Measurements from ENCODE around the gene TLR8. TPM values are rescaled to one million over a fixed set of nuclear protein-coding genes. Genes with fewer than 3 reads are reported as not detected.
"Not testable (repeated sequence)": the region's sequence is repeated elsewhere in the genome, so short reads cannot be mapped to it uniquely, and the experiment has no call there.

TLR8 gene
- polyA plus RNA-seq, 3 donors from 2014 or later = 0.04 to 3.6 (median 0.68) TPM

DNA sequence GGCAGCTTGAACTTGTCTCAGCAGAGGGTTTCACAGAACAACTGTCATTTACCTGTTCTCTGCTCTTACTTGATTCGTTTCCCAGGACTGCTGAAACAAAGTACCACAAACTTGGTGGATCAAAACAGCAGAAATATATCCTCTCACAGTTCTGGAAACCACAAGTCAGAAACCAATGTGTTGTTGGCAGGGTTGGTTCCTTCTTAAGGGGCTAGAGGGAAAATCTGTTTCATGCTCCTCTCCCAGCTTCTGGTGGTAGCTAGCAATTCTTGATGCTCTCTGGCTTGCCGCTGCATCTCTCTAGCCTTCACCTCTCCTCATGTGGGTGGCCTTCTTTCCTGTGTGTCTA lies 4.7 kb downstream of the TLR8 start:
- Mint-ChIP-seq H3K36me3 (no peaks in the 10 kb centered on the region), H3K27ac (no peak overlapping the region), H3K27me3 (ENCODE audit: low read depth in 3 of 3) (peaks cover 0 to 4% (median 1%) of the 10 kb centered on the region in 3 donors), H3K9me3 (no peaks in the 10 kb centered on the region), H3K4me3 (no peak overlapping the region), H3K4me1 (peaks cover 2 to 5% of the 10 kb centered on the region in 2 donors)
- no peak for DNase-seq

- DNase-seq = no peak
Observed at GRCh38 chrX:12912791-12913482, 6.5 kb downstream of the TLR8 start.

DNA sequence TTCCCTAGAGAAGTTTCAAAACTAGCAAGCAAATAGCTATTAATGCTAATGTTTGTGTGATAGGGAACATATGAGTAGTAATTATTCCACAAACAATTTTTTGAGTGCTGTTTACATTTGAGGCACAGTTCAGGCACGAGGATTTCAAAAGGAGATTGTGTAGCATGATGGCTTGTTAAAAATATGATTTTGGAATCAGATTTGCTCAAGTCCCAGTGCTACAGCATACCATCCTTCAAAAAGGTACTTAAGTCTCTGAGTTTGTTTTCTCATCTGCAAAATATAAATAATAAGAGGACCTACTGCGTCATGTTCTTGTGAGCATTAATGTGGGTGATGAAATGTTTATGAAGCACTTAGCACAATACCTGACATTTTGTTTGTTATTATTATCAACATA lies 11.3 kb downstream of the TLR8 start:
- no peak overlapping the region for H3K4me3 Mint-ChIP-seq
- no peak overlapping the region for H3K27ac Mint-ChIP-seq
- peaks cover 0 to 16% (median 4%) of the 10 kb centered on the region in 3 donors for H3K27me3 Mint-ChIP-seq (ENCODE audit: low read depth in 3 of 3)
- H3K9me3 Mint-ChIP-seq = no peaks in the 10 kb centered on the region
- H3K4me1 Mint-ChIP-seq = no peaks in the 10 kb centered on the region
- H3K36me3 Mint-ChIP-seq = no peaks in the 10 kb centered on the region
- no peak for DNase-seq

More at GRCh38 chrX:12912791-12913482, 6.5 kb downstream of the TLR8 start:
- no peaks in the 10 kb centered on the region for H3K9me3 Mint-ChIP-seq
- peaks cover 2 to 5% of the 10 kb centered on the region in 2 donors for H3K4me1 Mint-ChIP-seq
- peaks cover 0 to 10% (median 1%) of the 10 kb centered on the region in 3 donors for H3K27me3 Mint-ChIP-seq (ENCODE audit: low read depth in 3 of 3)
- H3K36me3 Mint-ChIP-seq = no peaks in the 10 kb centered on the region
- H3K27ac Mint-ChIP-seq = no peak overlapping the region
- no peak overlapping the region for H3K4me3 Mint-ChIP-seq

DNA sequence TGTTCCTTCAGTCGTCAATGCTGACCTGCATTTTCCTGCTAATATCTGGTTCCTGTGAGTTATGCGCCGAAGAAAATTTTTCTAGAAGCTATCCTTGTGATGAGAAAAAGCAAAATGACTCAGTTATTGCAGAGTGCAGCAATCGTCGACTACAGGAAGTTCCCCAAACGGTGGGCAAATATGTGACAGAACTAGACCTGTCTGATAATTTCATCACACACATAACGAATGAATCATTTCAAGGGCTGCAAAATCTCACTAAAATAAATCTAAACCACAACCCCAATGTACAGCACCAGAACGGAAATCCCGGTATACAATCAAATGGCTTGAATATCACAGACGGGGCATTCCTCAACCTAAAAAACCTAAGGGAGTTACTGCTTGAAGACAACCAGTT lies 12.6 kb downstream of the TLR8 start:
- DNase-seq = peak in 1 of 3 donors; percentile 3
- no peaks in the 10 kb centered on the region for H3K4me1 Mint-ChIP-seq
- H3K9me3 Mint-ChIP-seq = no peaks in the 10 kb centered on the region
- H3K27ac Mint-ChIP-seq = no peak overlapping the region
- H3K27me3 Mint-ChIP-seq (ENCODE audit: low read depth in 3 of 3) = peaks cover 0 to 16% (median 4%) of the 10 kb centered on the region in 3 donors
- no peaks in the 10 kb centered on the region for H3K36me3 Mint-ChIP-seq
- no peak overlapping the region for H3K4me3 Mint-ChIP-seq

- Mint-ChIP-seq H3K9me3 (no peaks in the 10 kb centered on the region), H3K27ac (no peak overlapping the region), H3K4me1 (no peaks in the 10 kb centered on the region), H3K27me3 (ENCODE audit: low read depth in 3 of 3) (peaks cover 0 to 16% (median 4%) of the 10 kb centered on the region in 3 donors), H3K4me3 (no peak overlapping the region), H3K36me3 (no peaks in the 10 kb centered on the region)
- no peak for DNase-seq
Observed at GRCh38 chrX:12919620-12920019, 13.2 kb downstream of the TLR8 start.

- DNase-seq = no peak
- H3K4me1 Mint-ChIP-seq = no peaks in the 10 kb centered on the region
- H3K9me3 Mint-ChIP-seq = peaks cover 0 to 2% (median 0%) of the 10 kb centered on the region in 6 donors
- H3K36me3 Mint-ChIP-seq = no peaks in the 10 kb centered on the region
- H3K4me3 Mint-ChIP-seq = no peak overlapping the region
- H3K27ac Mint-ChIP-seq = no peak overlapping the region
- peaks cover 0 to 17% (median 4%) of the 10 kb centered on the region in 3 donors for H3K27me3 Mint-ChIP-seq (ENCODE audit: low read depth in 3 of 3)
Observed at GRCh38 chrX:12920990-12921389, 14.6 kb downstream of the TLR8 start.

DNA sequence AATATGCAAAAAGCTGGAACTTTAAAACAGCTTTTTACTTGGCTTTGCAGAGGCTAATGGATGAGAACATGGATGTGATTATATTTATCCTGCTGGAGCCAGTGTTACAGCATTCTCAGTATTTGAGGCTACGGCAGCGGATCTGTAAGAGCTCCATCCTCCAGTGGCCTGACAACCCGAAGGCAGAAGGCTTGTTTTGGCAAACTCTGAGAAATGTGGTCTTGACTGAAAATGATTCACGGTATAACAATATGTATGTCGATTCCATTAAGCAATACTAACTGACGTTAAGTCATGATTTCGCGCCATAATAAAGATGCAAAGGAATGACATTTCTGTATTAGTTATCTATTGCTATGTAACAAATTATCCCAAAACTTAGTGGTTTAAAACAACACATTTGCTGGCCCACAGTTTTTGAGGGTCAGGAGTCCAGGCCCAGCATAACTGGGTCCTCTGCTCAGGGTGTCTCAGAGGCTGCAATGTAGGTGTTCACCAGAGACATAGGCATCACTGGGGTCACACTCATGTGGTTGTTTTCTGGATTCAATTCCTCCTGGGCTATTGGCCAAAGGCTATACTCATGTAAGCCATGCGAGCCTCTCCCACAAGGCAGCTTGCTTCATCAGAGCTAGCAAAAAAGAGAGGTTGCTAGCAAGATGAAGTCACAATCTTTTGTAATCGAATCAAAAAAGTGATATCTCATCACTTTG lies 15.6 kb downstream of the TLR8 start:
- no peaks in the 10 kb centered on the region for H3K4me1 Mint-ChIP-seq
- H3K27ac Mint-ChIP-seq = no peak overlapping the region
- no peak overlapping the region for H3K4me3 Mint-ChIP-seq
- DNase-seq = no peak
- peaks cover 0 to 2% (median 0%) of the 10 kb centered on the region in 6 donors for H3K9me3 Mint-ChIP-seq
- peaks cover 0 to 14% (median 4%) of the 10 kb centered on the region in 3 donors for H3K27me3 Mint-ChIP-seq (ENCODE audit: low read depth in 3 of 3)
- H3K36me3 Mint-ChIP-seq = no peaks in the 10 kb centered on the region

DNA sequence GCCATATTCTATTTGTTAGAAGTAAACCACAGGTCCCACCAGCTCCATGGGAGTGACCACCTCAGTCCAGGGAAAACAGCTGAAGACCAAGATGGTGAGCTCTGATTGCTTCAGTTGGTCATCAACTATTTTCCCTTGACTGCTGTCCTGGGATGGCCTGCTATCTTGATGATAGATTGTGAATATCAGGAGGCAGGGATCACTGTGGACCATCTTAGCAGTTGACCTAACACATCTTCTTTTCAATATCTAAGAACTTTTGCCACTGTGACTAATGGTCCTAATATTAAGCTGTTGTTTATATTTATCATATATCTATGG lies 16.1 kb downstream of the TLR8 start:
- Mint-ChIP-seq H3K36me3 (no peaks in the 10 kb centered on the region), H3K4me3 (no peak overlapping the region), H3K9me3 (peaks cover 0 to 2% (median 0%) of the 10 kb centered on the region in 6 donors), H3K27me3 (ENCODE audit: low read depth in 3 of 3) (peaks cover 0 to 11% (median 4%) of the 10 kb centered on the region in 3 donors), H3K4me1 (no peaks in the 10 kb centered on the region), H3K27ac (no peak overlapping the region)
- DNase-seq = no peak

- H3K4me3 Mint-ChIP-seq = no peak overlapping the region
- no peaks in the 10 kb centered on the region for H3K36me3 Mint-ChIP-seq
- H3K4me1 Mint-ChIP-seq = no peaks in the 10 kb centered on the region
- peaks cover 0 to 15% (median 9%) of the 10 kb centered on the region in 3 donors for H3K27me3 Mint-ChIP-seq (ENCODE audit: low read depth in 3 of 3)
- peaks cover 0 to 7% (median 0%) of the 10 kb centered on the region in 6 donors for H3K9me3 Mint-ChIP-seq
- DNase-seq = no peak
- no peak overlapping the region for H3K27ac Mint-ChIP-seq
Observed at GRCh38 chrX:12929701-12930100, 23.3 kb downstream of the TLR8 start.

DNA sequence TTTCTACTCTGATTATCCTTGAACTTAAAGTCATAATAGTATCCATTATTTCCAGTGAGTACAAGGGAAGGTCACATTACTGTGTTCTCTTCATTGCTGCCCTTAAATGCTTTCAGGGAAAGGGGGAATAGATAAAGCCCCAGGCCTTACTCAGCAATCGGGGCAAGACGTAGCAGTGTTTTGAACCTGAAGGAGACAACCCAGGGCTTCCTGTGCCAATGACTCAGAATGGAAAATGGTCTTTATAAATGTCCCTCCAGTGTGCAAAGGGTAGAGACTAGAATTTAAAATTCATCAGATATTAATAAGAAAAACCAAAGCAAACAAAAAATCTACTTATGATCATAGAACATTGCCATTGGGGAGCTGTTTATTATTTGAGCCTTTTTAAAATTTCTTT lies 23.7 kb downstream of the TLR8 start:
- H3K4me1 Mint-ChIP-seq = no peaks in the 10 kb centered on the region
- DNase-seq = no peak
- peaks cover 0 to 5% (median 0%) of the 10 kb centered on the region in 6 donors for H3K9me3 Mint-ChIP-seq
- peaks cover 0 to 15% (median 9%) of the 10 kb centered on the region in 3 donors for H3K27me3 Mint-ChIP-seq (ENCODE audit: low read depth in 3 of 3)
- H3K36me3 Mint-ChIP-seq = no peaks in the 10 kb centered on the region
- H3K4me3 Mint-ChIP-seq = no peak overlapping the region
- no peak overlapping the region for H3K27ac Mint-ChIP-seq

- H3K4me3 Mint-ChIP-seq = no peak overlapping the region
- H3K27me3 Mint-ChIP-seq (ENCODE audit: low read depth in 3 of 3) = peaks cover 0 to 17% (median 9%) of the 10 kb centered on the region in 3 donors
- H3K4me1 Mint-ChIP-seq = no peaks in the 10 kb centered on the region
- peaks cover 0 to 4% (median 0%) of the 10 kb centered on the region in 6 donors for H3K9me3 Mint-ChIP-seq
- no peak overlapping the region for H3K27ac Mint-ChIP-seq
- DNase-seq = no peak
- H3K36me3 Mint-ChIP-seq = no peaks in the 10 kb centered on the region
Observed at GRCh38 chrX:12932244-12932643, 25.8 kb downstream of the TLR8 start.

- Mint-ChIP-seq H3K4me3 (no peak overlapping the region), H3K27me3 (ENCODE audit: low read depth in 3 of 3) (peaks cover 0 to 23% (median 10%) of the 10 kb centered on the region in 3 donors), H3K9me3 (peaks cover 0 to 4% (median 0%) of the 10 kb centered on the region in 6 donors), H3K27ac (no peak overlapping the region), H3K4me1 (no peaks in the 10 kb centered on the region), H3K36me3 (no peaks in the 10 kb centered on the region)
- no peak for DNase-seq
Observed at GRCh38 chrX:12934850-12935249, 28.4 kb downstream of the TLR8 start.

DNA sequence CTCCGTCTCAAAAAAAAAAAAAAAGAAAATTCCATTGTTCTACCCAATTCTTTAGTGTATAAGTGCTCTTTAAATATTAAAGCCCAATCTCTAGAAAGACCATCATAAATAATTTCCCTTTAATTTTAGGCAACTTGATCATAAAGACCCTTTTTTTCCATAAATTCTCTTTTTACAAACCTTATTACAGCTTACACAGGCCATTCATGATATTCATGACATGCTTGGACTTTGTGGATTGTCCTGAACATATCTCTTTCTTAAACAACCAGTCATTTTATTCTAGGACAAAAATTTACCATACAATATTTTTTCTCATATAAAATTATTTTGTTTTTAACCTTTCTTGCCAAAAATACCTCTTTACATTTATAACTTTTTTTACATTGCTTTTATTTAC lies 30.5 kb downstream of the TLR8 start:
- no peaks in the 10 kb centered on the region for H3K36me3 Mint-ChIP-seq
- H3K27ac Mint-ChIP-seq = no peak overlapping the region
- no peak for DNase-seq
- no peaks in the 10 kb centered on the region for H3K4me1 Mint-ChIP-seq
- H3K9me3 Mint-ChIP-seq = no peaks in the 10 kb centered on the region
- H3K27me3 Mint-ChIP-seq (ENCODE audit: low read depth in 3 of 3) = peaks cover 0 to 25% (median 13%) of the 10 kb centered on the region in 3 donors
- no peak overlapping the region for H3K4me3 Mint-ChIP-seq

- not testable (repeated sequence) for DNase-seq, H3K27ac Mint-ChIP-seq, H3K4me1 Mint-ChIP-seq, H3K4me3 Mint-ChIP-seq, H3K9me3 Mint-ChIP-seq, H3K36me3 Mint-ChIP-seq
- H3K27me3 Mint-ChIP-seq (ENCODE audit: low read depth in 3 of 3) = peaks cover 0 to 17% (median 13%) of the 10 kb centered on the region in 3 donors
Observed at GRCh38 chrX:12940471-12940870, 34.1 kb downstream of the TLR8 start.
